Neuron (in vitro differentiated cells): Measurements from ENCODE around the gene IFT22.
"Not testable (repeated sequence)": the region's sequence is repeated elsewhere in the genome, so short reads cannot be mapped to it uniquely, and the experiment has no call there.

Experiments
- H2AFZ ChIP-seq: one replicate; pipeline ENCODE4 v1.6.1; 2013; ENCODE audit warnings: low read depth, mild to moderate bottlenecking, inconsistent platforms, low read length, moderate library complexity
- H3K27me3 ChIP-seq: one replicate; pipeline ENCODE4 v1.6.1; 2013; ENCODE audit warnings: low read length; ENCODE audit not compliant: insufficient read depth
- H3K36me3 ChIP-seq: one replicate; pipeline ENCODE4 v1.6.1; 2013; ENCODE audit warnings: low read length; ENCODE audit not compliant: insufficient read depth
- H3K4me1 ChIP-seq: one replicate; pipeline ENCODE4 v1.6.1; 2013; ENCODE audit warnings: low read length; ENCODE audit not compliant: insufficient read depth
- H3K4me3 ChIP-seq: 2 replicates; pipeline ENCODE4 v1.5.1; 2013; ENCODE audit warnings: mild to moderate bottlenecking, low read length, moderate library complexity
- H3K9me3 ChIP-seq: one replicate; pipeline ENCODE4 v1.6.1; 2013; ENCODE audit warnings: low read length

IFT22 gene

GRCh38 chr7:101321491-101322401 is at the start of gene IFT22:
TSS of gene IFT22 (minus strand) at chr7:101321812. CDS start at chr7:101321709, 103 bp downstream.
- peak within 1 kb of the TSS; percentile 96 for H3K4me3 ChIP-seq
- H3K36me3 ChIP-seq, result peaks cover 19% of the 10 kb centered on the region
- peak within 1 kb of the TSS; percentile 84 for H2AFZ ChIP-seq
- peaks cover 8% of the 10 kb centered on the region for H3K4me1 ChIP-seq
- no peaks in the 10 kb centered on the region for H3K27me3 ChIP-seq
- H3K9me3 ChIP-seq, result no peaks in the 10 kb centered on the region

- Histone ChIP-seq H3K4me3 (no peak overlapping the region), H3K4me1 (no peaks in the 10 kb centered on the region), H3K27me3 (no peaks in the 10 kb centered on the region), H3K9me3 (no peaks in the 10 kb centered on the region), H2AFZ (no peak overlapping the region), H3K36me3 (no peaks in the 10 kb centered on the region)
Observed at GRCh38 chr7:101370836-101371235, 49.2 kb upstream of the IFT22 start.

- Histone ChIP-seq H3K27me3 (no peaks in the 10 kb centered on the region), H3K4me1 (peaks cover 4% of the 10 kb centered on the region), H3K36me3 (no peaks in the 10 kb centered on the region), H3K4me3 (no peak overlapping the region), H2AFZ (no peak overlapping the region), H3K9me3 (no peaks in the 10 kb centered on the region)
Observed at GRCh38 chr7:101368422-101369165, 47.0 kb upstream of the IFT22 start.

DNA sequence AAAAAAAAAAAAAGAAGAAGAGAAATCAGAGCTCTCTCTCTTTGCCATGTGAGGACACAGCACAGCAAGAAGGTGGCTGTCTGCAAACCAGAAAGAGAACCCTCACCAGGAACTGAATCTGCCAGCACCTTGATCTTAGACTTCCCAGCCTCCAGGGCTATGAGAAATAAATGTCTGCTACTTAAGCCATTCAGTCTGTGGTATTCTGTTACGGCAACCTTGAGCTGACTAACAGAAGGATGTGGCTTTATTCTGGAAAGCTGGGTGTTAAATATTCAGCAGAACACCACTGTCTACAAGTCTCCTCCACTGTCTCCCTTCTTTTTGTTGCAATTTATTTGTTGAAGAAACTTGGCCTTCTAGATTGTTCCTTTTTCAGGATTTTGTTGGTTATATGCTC is 46.1 kb upstream of the IFT22 start:
- H3K9me3 ChIP-seq, result no peaks in the 10 kb centered on the region
- no peak overlapping the region for H2AFZ ChIP-seq
- no peaks in the 10 kb centered on the region for H3K36me3 ChIP-seq
- peaks cover 4% of the 10 kb centered on the region for H3K4me1 ChIP-seq
- no peak overlapping the region for H3K4me3 ChIP-seq
- H3K27me3 ChIP-seq, result no peaks in the 10 kb centered on the region

DNA sequence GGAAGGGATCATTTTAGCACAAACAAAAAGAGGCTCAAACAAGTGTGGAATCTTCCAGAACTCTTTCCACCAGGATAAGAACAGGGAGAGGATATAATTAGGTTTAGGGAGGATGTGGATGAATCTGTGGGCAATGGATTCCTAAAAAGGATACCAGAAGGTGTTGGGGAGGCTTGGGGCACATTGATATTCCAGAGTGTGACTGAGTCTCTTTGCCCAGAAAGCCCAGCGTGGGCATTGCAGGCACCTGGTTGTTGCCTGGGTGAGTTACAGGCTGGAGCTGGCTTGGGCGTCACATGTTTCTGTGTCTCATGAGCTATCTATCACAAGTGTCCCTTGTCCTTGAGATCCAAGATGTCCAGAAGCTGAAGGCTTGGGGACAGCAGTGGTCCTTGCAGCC is 44.3 kb upstream of the IFT22 start:
- peaks cover 7% of the 10 kb centered on the region for H3K4me1 ChIP-seq
- no peak overlapping the region for H3K4me3 ChIP-seq
- H3K36me3 ChIP-seq, result no peaks in the 10 kb centered on the region
- no peaks in the 10 kb centered on the region for H3K9me3 ChIP-seq
- H3K27me3 ChIP-seq, result no peaks in the 10 kb centered on the region
- H2AFZ ChIP-seq, result no peak overlapping the region

DNA sequence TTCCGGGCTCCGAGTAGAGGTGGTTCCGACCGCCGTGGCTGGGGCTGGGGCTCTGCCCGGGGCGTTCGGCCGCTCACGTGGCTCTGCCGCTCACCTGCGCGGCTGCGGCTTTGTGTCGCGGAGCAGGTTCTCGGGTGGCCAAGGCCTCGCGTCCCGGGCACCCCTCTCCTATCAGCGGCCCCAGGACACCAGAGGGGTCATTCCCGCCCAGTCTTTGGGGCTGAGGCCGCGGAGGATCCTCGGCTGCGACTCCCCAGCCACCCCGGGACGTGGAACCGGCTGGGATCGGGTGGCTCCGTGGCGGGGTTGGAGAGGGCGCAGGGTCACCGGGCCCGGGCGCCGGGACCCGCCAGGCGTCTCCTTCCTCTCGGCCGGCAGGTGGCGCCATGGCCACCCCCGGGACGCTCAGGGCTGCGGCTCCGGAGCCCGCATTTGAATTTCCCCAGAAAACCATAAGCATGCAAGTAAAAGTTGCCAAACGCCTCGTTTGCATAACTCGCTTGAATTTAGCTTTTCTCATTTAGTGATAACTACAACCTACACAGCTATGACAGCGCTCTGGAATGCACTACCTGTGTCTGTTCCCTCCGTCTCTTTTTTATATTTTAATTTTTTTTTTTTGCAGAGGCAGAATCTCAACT is 42.2 kb upstream of the IFT22 start:
- H3K4me3 ChIP-seq, result peak overlapping the region; percentile 97

DNA sequence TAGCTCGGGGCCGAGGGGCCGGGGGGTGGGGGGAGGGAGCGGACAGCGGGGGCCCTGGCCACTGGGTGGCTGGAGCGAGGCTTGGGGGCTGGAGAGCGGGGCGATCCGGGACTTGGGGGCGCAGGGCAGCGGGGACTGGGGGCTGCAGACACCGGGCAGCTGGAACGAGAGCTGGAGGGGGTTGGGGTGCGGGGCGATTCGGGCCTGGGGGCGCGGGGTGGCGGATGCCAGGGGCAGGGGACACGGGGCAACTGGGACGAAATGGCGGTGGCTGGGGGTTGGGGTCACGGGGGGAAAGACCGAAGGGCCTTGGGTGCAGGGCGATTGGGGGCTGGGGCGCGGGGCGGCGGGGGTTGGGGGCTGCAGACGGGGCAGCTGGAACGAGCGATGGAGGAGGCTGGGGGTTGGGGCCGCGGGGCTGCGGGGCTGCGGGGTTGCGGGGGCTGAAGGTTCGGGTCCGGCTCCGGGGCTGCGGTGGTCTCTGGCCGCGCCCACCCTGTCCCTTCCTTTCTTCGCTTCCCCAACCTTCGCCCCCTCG is 41.7 kb upstream of the IFT22 start:
- Histone ChIP-seq H3K4me3 (peak overlapping the region; percentile 97), H3K36me3 (no peaks in the 10 kb centered on the region), H3K27me3 (no peaks in the 10 kb centered on the region), H2AFZ (peak overlapping the region; percentile 99), H3K9me3 (peaks cover 2% of the 10 kb centered on the region), H3K4me1 (peaks cover 7% of the 10 kb centered on the region)

More for the DNA sequence above, 42.2 kb upstream of the IFT22 start:
- peaks cover 2% of the 10 kb centered on the region for H3K9me3 ChIP-seq
- peak overlapping the region; percentile 99 for H2AFZ ChIP-seq
- H3K27me3 ChIP-seq, result no peaks in the 10 kb centered on the region
- H3K4me1 ChIP-seq, result peaks cover 7% of the 10 kb centered on the region
- H3K36me3 ChIP-seq, result no peaks in the 10 kb centered on the region

- Histone ChIP-seq H3K4me3 (peak within 1 kb of the TSS; percentile 97), H2AFZ (peak within 1 kb of the TSS; percentile 99), H3K36me3 (no peaks in the 10 kb centered on the region), H3K9me3 (peaks cover 2% of the 10 kb centered on the region), H3K4me1 (peaks cover 7% of the 10 kb centered on the region), H3K27me3 (no peaks in the 10 kb centered on the region)
Observed at GRCh38 chr7:101362334-101363195, 41.0 kb upstream of the IFT22 start, which contains the start of gene COL26A1. TSS of gene COL26A1 (plus strand) at chr7:101362875. CDS start at chr7:101363033, 158 bp downstream.

DNA sequence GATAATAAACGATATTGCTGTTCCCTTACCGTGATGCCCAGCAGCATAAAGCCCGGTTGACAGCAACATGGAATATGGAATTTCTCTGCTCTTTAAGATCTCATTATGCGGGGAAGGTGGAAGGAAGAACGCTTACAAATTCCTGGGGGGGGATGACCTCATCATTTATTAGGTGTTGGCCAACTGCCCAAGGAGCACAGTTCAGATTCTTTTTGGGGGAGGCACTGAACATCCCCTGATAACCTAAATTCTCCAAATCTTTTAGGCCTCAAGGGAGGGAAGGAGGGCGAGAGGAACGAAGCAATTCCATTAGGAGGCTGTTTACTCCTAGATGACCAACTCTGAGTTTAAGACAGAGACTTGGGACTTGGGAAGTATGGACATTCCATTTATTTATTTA is 35.8 kb upstream of the IFT22 start:
- Histone ChIP-seq H2AFZ (no peak overlapping the region), H3K9me3 (peaks cover 2% of the 10 kb centered on the region), H3K27me3 (no peaks in the 10 kb centered on the region), H3K4me1 (peaks cover 2% of the 10 kb centered on the region), H3K4me3 (no peak overlapping the region), H3K36me3 (no peaks in the 10 kb centered on the region)

DNA sequence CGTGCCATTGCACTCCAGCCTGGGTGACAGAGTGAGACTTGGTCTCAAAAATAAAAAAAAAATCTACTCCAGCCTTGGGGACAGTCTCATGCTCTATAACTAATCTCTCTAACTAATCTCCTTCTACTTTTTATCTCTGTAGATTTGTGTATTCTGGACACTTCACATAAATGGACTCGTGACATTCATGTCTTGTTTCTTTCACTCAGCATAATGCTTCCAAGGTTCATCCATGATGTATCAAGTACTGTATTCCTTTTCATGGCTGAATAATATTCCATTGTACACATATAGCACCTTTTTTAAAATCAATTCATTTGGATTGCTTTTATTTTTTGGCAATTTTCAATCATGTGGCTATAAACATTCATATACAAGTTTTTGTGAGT is 31.3 kb upstream of the IFT22 start:
- Histone ChIP-seq H3K4me1 (no peaks in the 10 kb centered on the region), H3K36me3 (no peaks in the 10 kb centered on the region), H3K4me3 (no peak overlapping the region), H3K27me3 (no peaks in the 10 kb centered on the region), H2AFZ (no peak overlapping the region), H3K9me3 (peaks cover 3% of the 10 kb centered on the region)

DNA sequence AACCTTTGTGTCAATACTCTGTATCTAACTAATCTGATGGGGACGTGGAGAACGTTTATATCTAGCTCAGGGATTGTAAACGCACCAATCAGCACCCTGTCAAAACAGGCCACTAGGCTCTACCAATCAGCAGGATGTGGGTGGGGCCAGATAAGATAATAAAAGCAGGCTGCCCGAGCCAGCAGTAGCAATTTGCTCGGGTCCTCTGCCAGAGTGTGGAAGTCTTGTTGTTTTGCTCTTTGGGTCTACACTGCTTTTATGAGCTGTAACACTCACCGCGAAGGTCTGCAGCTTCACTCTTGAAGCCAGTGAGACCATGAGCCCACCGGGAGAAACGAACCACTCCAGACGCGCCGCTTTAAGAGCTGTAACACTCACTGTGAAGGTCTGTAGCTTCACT is 27.7 kb upstream of the IFT22 start:
- not testable (repeated sequence) for H3K36me3 ChIP-seq, H2AFZ ChIP-seq, H3K4me1 ChIP-seq, H3K4me3 ChIP-seq, H3K9me3 ChIP-seq, H3K27me3 ChIP-seq

- not testable (repeated sequence) for H3K4me3 ChIP-seq, H2AFZ ChIP-seq, H3K27me3 ChIP-seq, H3K4me1 ChIP-seq, H3K36me3 ChIP-seq, H3K9me3 ChIP-seq
Observed at GRCh38 chr7:101348456-101349067, 26.9 kb upstream of the IFT22 start.
